Lung (tissue), 12 donors: ENCODE measurements around the gene MMP21. TPM values are rescaled to one million over a fixed set of nuclear protein-coding genes. Genes with fewer than 3 reads are reported as not detected.

Experiments used
- ATAC-seq: fragments of 200-7000 bp; cut with Tn5 transposase; one replicate; pipeline ENCODE4 v1.9.1; 2020; ENCODE audit warnings: moderate number of reproducible peaks; ENCODE audit not compliant: insufficient read depth, low FRiP score
- DNase-seq, 3 donors: peaks; one replicate each; pipeline ENCODE4 v3.0.0-alpha.2; 2013 to 2017
- H3K27ac ChIP-seq, 2 donors: one replicate each; pipeline ENCODE4 v1.5.1; 2013; ENCODE audit warnings: mild to moderate bottlenecking in 2 of 2, moderate library complexity in 2 of 2, control low read depth in 1 of 2, inconsistent platforms in 1 of 2, low read depth in 1 of 2, low read length in 1 of 2
- H3K27me3 ChIP-seq, 3 donors: one replicate each; pipeline ENCODE4 v1.5.1; 2013; ENCODE audit warnings: low read length in 2 of 3; ENCODE audit not compliant: control insufficient read depth in 3 of 3, insufficient read depth in 3 of 3
- H3K36me3 ChIP-seq, 4 donors: one replicate each; pipeline ENCODE4 v1.5.1; 2013; ENCODE audit warnings: low read length in 4 of 4, mild to moderate bottlenecking in 1 of 4, moderate library complexity in 1 of 4; ENCODE audit not compliant: control insufficient read depth in 4 of 4, insufficient read depth in 4 of 4
- H3K4me1 ChIP-seq, 5 donors: one replicate each; pipeline ENCODE4 v1.5.1; 2013; ENCODE audit warnings: low read length in 5 of 5, mild to moderate bottlenecking in 2 of 5, moderate library complexity in 1 of 5; ENCODE audit not compliant: control insufficient read depth in 5 of 5, insufficient read depth in 5 of 5
- H3K4me3 ChIP-seq: one replicate; pipeline ENCODE4 v1.5.1; 2013; ENCODE audit warnings: mild to moderate bottlenecking, control low read depth, moderate library complexity
- H3K9ac ChIP-seq, 2 donors: one replicate each; pipeline ENCODE4 v1.5.1; 2013; ENCODE audit warnings: low read length in 2 of 2, control low read depth in 1 of 2; ENCODE audit not compliant: insufficient read depth in 1 of 2
- H3K9me3 ChIP-seq, 4 donors: one replicate each; pipeline ENCODE4 v1.5.1; 2013; ENCODE audit warnings: low read length in 3 of 4, mild to moderate bottlenecking in 1 of 4, moderate library complexity in 1 of 4; ENCODE audit not compliant: control insufficient read depth in 4 of 4, insufficient read depth in 3 of 4
- CTCF ChIP-seq: IDR thresholded peaks from 2 replicates; pipeline ENCODE4 v1.5.1; 2012; ENCODE audit warnings: mild to moderate bottlenecking; ENCODE audit errors: control extremely low read depth, extremely low read depth
- WGBS, 2 donors: extraction: QIAGEN DNeasy Blood & Tissue Kit; methylation state at CpG; one replicate each; pipeline ENCODE4 v1.1.7; 2013; 5-methylcytosine and 5-hydroxymethylcytosine counted together
- polyA plus RNA-seq, 2 donors: library from polyadenylated mRNA; stranded (reverse); fragments of 200-250 nt; gene quantifications; one replicate each; pipeline ENCODE4 v1.2.1, GENCODE V29; 2013
- total RNA-seq, 2 donors: library from RNA; depleted of rRNA in 1 of 2; stranded (reverse); fragments of >200 nt in 1 of 2; gene quantifications; one replicate each; pipeline ENCODE4 v1.2.1, GENCODE V29; 2014 to 2021
- donor health status: control.
- donor health status: control.
- donor health status: Bipolar disorder and iron deficiency.
- donor health status: healthy.
- donor health status: DM: yes; HTN: yes; CAD: no.

The MMP21 gene
- total and polyA plus RNA-seq, 4 donors, result 0.03 to 0.46 (median 0.15) TPM

- DNase-seq (no peak), ATAC-seq (no peak)
- H3K27ac ChIP-seq, result no peak overlapping the region
- WGBS, 2 donors, result 91 to 95% methylated on average over 8 of the region's 8 CpGs
- H3K27me3 ChIP-seq, result no peaks in the 10 kb centered on the region
- TF ChIP-seq CTCF, result no peak
- no peaks in the 10 kb centered on the region for H3K9me3 ChIP-seq
- no peaks in the 10 kb centered on the region for H3K4me1 ChIP-seq
- no peak overlapping the region for H3K9ac ChIP-seq
- H3K4me3 ChIP-seq, result no peak overlapping the region
- no peaks in the 10 kb centered on the region for H3K36me3 ChIP-seq
Measured at GRCh38 chr10:125781374-125781773, 5.8 kb upstream of the MMP21 start.

- Histone ChIP-seq H3K4me3 (no peak overlapping the region), H3K36me3 (no peaks in the 10 kb centered on the region), H3K27ac (no peak overlapping the region), H3K4me1 (no peaks in the 10 kb centered on the region), H3K9ac (no peak overlapping the region), H3K27me3 (no peaks in the 10 kb centered on the region), H3K9me3 (no peaks in the 10 kb centered on the region)
- DNase-seq, result no peak
- no peak for TF ChIP-seq CTCF
- 87 to 88% methylated on average over 10 of the region's 10 CpGs for WGBS, 2 donors
- ATAC-seq, result no peak
Measured at GRCh38 chr10:125779403-125780327, 4.0 kb upstream of the MMP21 start.

- Histone ChIP-seq H3K27ac (no peak overlapping the region), H3K4me1 (no peaks in the 10 kb centered on the region), H3K4me3 (no peak overlapping the region), H3K9me3 (no peaks in the 10 kb centered on the region), H3K36me3 (no peaks in the 10 kb centered on the region), H3K27me3 (no peaks in the 10 kb centered on the region), H3K9ac (no peak overlapping the region)
- WGBS, 2 donors, result 74 to 77% methylated on average over 5 of the region's 5 CpGs
- no peak for TF ChIP-seq CTCF
- ATAC-seq, result no peak
- no peak for DNase-seq
Measured at GRCh38 chr10:125778556-125778955, 2.9 kb upstream of the MMP21 start.
